K562 (cell line): ENCODE measurements around the gene TDRD3. TPM values are rescaled to one million over a fixed set of nuclear protein-coding genes. Genes with fewer than 3 reads are reported as not detected.

Experiments
- ATAC-seq: fragments of 200-7000 bp; cut with Tn5 transposase; 3 replicates; pipeline ENCODE4 v1.9.1; 2020; ENCODE audit warnings: moderate library complexity
- BruUV-seq: library from RNA; stranded (reverse); fragments of 400-500 nt; replicated peaks from 2 replicates; lab custom pipeline; 2021; lab: Mats Ljungman, UMichigan
- CTCF ChIA-PET: fragments of 300-600 bp; formaldehyde crosslinking; extraction: SDS; loops from one replicate; lab custom pipeline; 2021; ENCODE audit warnings: low intra/inter-chr PET ratio; lab: Yijun Ruan, JAX
- POLR2A ChIA-PET: fragments of 300-600, 350-650 bp; sonication (Branson Sonifier 250); formaldehyde crosslinking; extraction: SDS; loops from one replicate; lab custom pipeline; 2021; ENCODE audit warnings: antibody characterized with exemption, inconsistent platforms; lab: Yijun Ruan, JAX
- DNase-seq, 4 experiments: peaks; one replicate each; pipeline versions ENCODE4 v3.0.0 to v3.0.0-alpha.2; 2011 to 2018; ENCODE audit warnings: low spot score in 3 of 4, mixed read lengths in 3 of 4; ENCODE audit errors: extremely low read depth in 1 of 4
- FAIRE-seq: peaks from 2 replicates; lab custom pipeline; 2011; peaks lifted over from hg19 to GRCh38; lab: Jason Lieb, UNC
- H2AFZ ChIP-seq: 2 replicates; pipeline ENCODE4 v1.6.0; 2011; ENCODE audit warnings: low read depth, low read length, control low read depth, inconsistent platforms
- H3K27ac ChIP-seq: fragments of 200-600 bp; 3 replicates; pipeline ENCODE4 v1.8.0; 2011; ENCODE audit warnings: low read depth, mild to moderate bottlenecking, control low read depth, inconsistent platforms, low read length, moderate library complexity, mixed read lengths; ENCODE audit errors: extremely low read depth
- H3K27me3 ChIP-seq, 2 experiments: fragments of 300-600 bp in 1 of 2; 2 replicates in 1 of 2; 3 replicates in 1 of 2; pipeline versions ENCODE4 v1.6.0 to v1.8.0; 2011; ENCODE audit warnings: inconsistent platforms in 2 of 2, low read length in 2 of 2, mild to moderate bottlenecking in 1 of 2, mixed read lengths in 1 of 2, moderate library complexity in 1 of 2; ENCODE audit not compliant: control insufficient read depth in 2 of 2, insufficient read depth in 2 of 2
- H3K36me3 ChIP-seq: fragments of 300-600 bp; 3 replicates; pipeline ENCODE4 v1.8.0; 2011; ENCODE audit warnings: mild to moderate bottlenecking, low read length, inconsistent platforms; ENCODE audit not compliant: control insufficient read depth, insufficient read depth
- H3K4me1 ChIP-seq, 2 experiments: fragments of 200-600 bp in 1 of 2; replicated peaks in 1 of 2; 2 replicates in 1 of 2; 3 replicates in 1 of 2; pipeline versions ENCODE4 v1.5.1 to v1.8.0; 2011; ENCODE audit warnings: inconsistent platforms in 2 of 2, low read length in 2 of 2, mild to moderate bottlenecking in 1 of 2, mixed read lengths in 1 of 2, moderate library complexity in 1 of 2; ENCODE audit not compliant: control insufficient read depth in 2 of 2, insufficient read depth in 2 of 2
- H3K4me2 ChIP-seq: 2 replicates; pipeline ENCODE4 v1.6.1; 2011; ENCODE audit warnings: low read length, control low read depth, inconsistent platforms, mixed read lengths; ENCODE audit not compliant: insufficient read depth
- H3K4me3 ChIP-seq: fragments of 200-600 bp; sonication (generic), shearing (Covaris generic); 2 replicates; pipeline ENCODE4 v1.5.1; 2016; ENCODE audit warnings: control low read depth, inconsistent platforms
- H3K79me2 ChIP-seq: fragments of 200-600 bp; 3 replicates; pipeline ENCODE4 v1.8.0; 2011; ENCODE audit warnings: low read length, inconsistent platforms; ENCODE audit not compliant: control insufficient read depth, insufficient read depth
- H3K9ac ChIP-seq, 2 experiments: 2 replicates each; pipeline versions ENCODE4 v1.6.0 to v1.6.1; 2011; ENCODE audit warnings: low read depth in 2 of 2, low read length in 2 of 2, control low read depth in 1 of 2, inconsistent platforms in 1 of 2, mild to moderate bottlenecking in 1 of 2, mixed read lengths in 1 of 2; ENCODE audit not compliant: insufficient read depth in 1 of 2
- H3K9me1 ChIP-seq: one replicate; pipeline ENCODE4 v1.6.0; 2011; ENCODE audit warnings: inconsistent platforms, mild to moderate bottlenecking, low read length, moderate library complexity; ENCODE audit not compliant: control insufficient read depth, insufficient read depth
- H3K9me3 ChIP-seq: replicated peaks from 2 replicates; pipeline ENCODE4 v1.5.1; 2011; ENCODE audit warnings: low read depth, low read length, inconsistent platforms; ENCODE audit not compliant: control insufficient read depth, insufficient read depth
- H4K20me1 ChIP-seq: replicated peaks from 2 replicates; pipeline ENCODE4 v1.6.1; 2011; ENCODE audit warnings: low read length, inconsistent platforms, mixed read lengths; ENCODE audit not compliant: control insufficient read depth, insufficient read depth
- DMBX1 ChIP-seq: fragments of 250-450 bp; sonication (Bioruptor Pico); IDR thresholded peaks from 2 replicates; pipeline ENCODE4 v1.8.0; 2022; ENCODE audit warnings: inconsistent platforms, mild to moderate bottlenecking, moderate library complexity, borderline replicate concordance
- EZH2 ChIP-seq: IDR thresholded peaks from 2 replicates; pipeline ENCODE4 v1.6.1; 2012; ENCODE audit warnings: low read depth, mild to moderate bottlenecking, inconsistent platforms, low read length, borderline replicate concordance
- GTF2E2 ChIP-seq: fragments of 200-800 bp; sonication (Bioruptor generic); IDR thresholded peaks from 2 replicates; pipeline ENCODE4 v1.6.1; 2016; ENCODE audit warnings: missing genetic modification characterization, missing compliant biosample characterization
- JUND ChIP-seq, 2 experiments: IDR thresholded peaks; 2 replicates in 1 of 2; 3 replicates in 1 of 2; pipeline ENCODE4 v1.6.1; 2011; ENCODE audit warnings: borderline replicate concordance in 2 of 2, low read depth in 2 of 2, low read length in 2 of 2, improper control_type of control experiment in 1 of 2, missing biosample characterization in 1 of 2, missing genetic modification characterization in 1 of 2, missing genetic modification reagents in 1 of 2
- MTA1 ChIP-seq: fragments of 450-650 bp; IDR thresholded peaks from 2 replicates; pipeline ENCODE4 v1.6.1; 2017; ENCODE audit warnings: borderline replicate concordance
- PCBP1 ChIP-seq: fragments of 200-400 bp; formaldehyde crosslinking; IDR thresholded peaks from 2 replicates; pipeline ENCODE4 v1.6.1; 2018; ENCODE audit warnings: mild to moderate bottlenecking, low read depth, low read length; ENCODE audit not compliant: poor library complexity, severe bottlenecking
- SRSF3 ChIP-seq: fragments of 200-400 bp; formaldehyde crosslinking; IDR thresholded peaks from 2 replicates; pipeline ENCODE4 v1.6.1; 2016; ENCODE audit warnings: mild to moderate bottlenecking, low read length, moderate library complexity; ENCODE audit not compliant: insufficient read depth
- ZNF143 ChIP-seq: sonication (generic); formaldehyde crosslinking; IDR thresholded peaks from 2 replicates; pipeline ENCODE4 v1.9.0; 2022; ENCODE audit warnings: mild to moderate bottlenecking, missing genetic modification reagents
- WGBS: fragments of 100-300 bp; shearing (Covaris generic); methylation state at CpG from one replicate; pipeline ENCODE4 v1.1.6; 2016; ENCODE audit warnings: low coverage, mixed read lengths; ENCODE audit not compliant: insufficient coverage; ENCODE audit errors: missing lambda C conversion rate; 5-methylcytosine and 5-hydroxymethylcytosine counted together
- in situ Hi-C: fragments of 300-500 bp; cut with MboI; formaldehyde crosslinking; loops from 4 replicates; pipeline ENCODE4 v1.15.0; 2018; ENCODE audit warnings: inconsistent platforms, mixed read lengths
- intact Hi-C: fragments of 100-400 bp; cut with micrococcal nuclease; formaldehyde crosslinking; loops from 2 replicates; pipeline ENCODE4 v1.14.2; 2022
- polyA plus RNA-seq, 8 experiments: library from polyadenylated mRNA; depleted of rRNA in 4 of 8; stranded (reverse) in 5 of 8; unstranded in 3 of 8; fragments of >200 nt; fragmentation: Nextera tagmentation in 2 of 8; fragmentation: Illumina TruSeq in 1 of 8; extraction: Ambion mirVana in 2 of 8; extraction: Trizol in 1 of 8; gene quantifications; 2 replicates each; pipeline versions ENCODE4 v1.2.1 to v1.2.3, GENCODE V29; 2011 to 2014; ENCODE audit warnings: inconsistent platforms in 1 of 8, missing spikeins in 1 of 8
- total RNA-seq, 7 experiments: library from RNA; depleted of rRNA in 6 of 7; stranded (reverse); fragments of >200 nt in 6 of 7; fragmentation: Illumina TruSeq in 2 of 7; extraction: Trizol in 2 of 7; gene quantifications; 2 replicates each; pipeline versions ENCODE4 v1.2.1 to v1.2.3, GENCODE V29; 2011 to 2021; ENCODE audit warnings: low replicate concordance in 1 of 7
- TF ChIP-seq, protein P1 (sequence below): sonication (generic); formaldehyde crosslinking; IDR thresholded peaks from 2 replicates; pipeline ENCODE4 v1.8.1; 2023; ENCODE audit warnings: missing genetic modification reagents, mild to moderate bottlenecking, borderline replicate concordance
- TF ChIP-seq, protein P2 (sequence below), 2 experiments: fragments of 150-350 bp in 1 of 2; IDR thresholded peaks; 2 replicates each; pipeline ENCODE4 v1.6.1; 2012 to 2016; ENCODE audit warnings: low read depth in 2 of 2, low read length in 2 of 2, mild to moderate bottlenecking in 1 of 2, moderate library complexity in 1 of 2
- TF ChIP-seq, protein P3 (sequence below): fragments of 200-400 bp; formaldehyde crosslinking; IDR thresholded peaks from 2 replicates; pipeline ENCODE4 v1.6.1; 2017; ENCODE audit warnings: mild to moderate bottlenecking, low read depth, low read length, moderate library complexity

Gene TDRD3
- total and polyA plus RNA-seq, 9 of the 15 experiments (the other 6 are each of a cell fraction or from before 2014, with no cell fraction given) = 3.6 to 16.4 (median 9.5) TPM

DNA sequence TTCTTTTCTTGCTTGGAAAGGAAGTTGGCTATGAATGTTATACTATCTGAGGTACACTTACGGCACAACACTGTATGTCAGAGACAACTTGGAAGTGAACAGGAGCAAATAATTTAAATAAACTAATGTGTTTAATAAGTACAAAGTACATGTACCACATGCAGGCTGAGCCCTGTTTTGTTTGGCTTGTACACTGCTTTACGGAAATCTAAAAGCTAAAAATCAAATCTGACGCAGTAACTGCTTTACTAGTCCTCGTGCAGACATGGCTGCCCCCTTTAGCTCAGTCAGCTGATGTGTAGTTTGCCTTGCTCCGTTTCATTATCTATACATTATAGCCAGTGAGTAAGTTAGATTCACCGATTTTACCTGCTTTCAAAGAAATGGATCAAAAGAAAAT, 36.5 kb downstream of the TDRD3 start:
- ChIA-PET CTCF (no interaction called here), POLR2A (no interaction called here)
- Histone ChIP-seq H3K4me1 (no peaks in the 10 kb centered on the region), H3K4me2 (no peak overlapping the region), H3K9ac (no peak overlapping the region), H3K36me3 (no peaks in the 10 kb centered on the region), H4K20me1 (no peaks in the 10 kb centered on the region), H3K9me3 (no peaks in the 10 kb centered on the region), H3K27ac (no peak overlapping the region), H3K27me3 (no peaks in the 10 kb centered on the region), H3K4me3 (no peak overlapping the region), H2AFZ (no peak overlapping the region), H3K9me1 (no peaks in the 10 kb centered on the region), H3K79me2 (no peaks in the 10 kb centered on the region)
- no TSS peak for BruUV-seq
- DNase-seq = no peak
- intact Hi-C loops = loop anchor here (5.0 kb wide), 2 partner anchors 81 to 96 kb away; no protein-coding TSS in a partner anchor
- FAIRE-seq = no peak
- in situ Hi-C loops = loop anchor here (10.0 kb wide), 1 partner anchor 89 kb away; no protein-coding TSS in a partner anchor
- 55% methylated on average over 6 of the region's 6 CpGs for WGBS
- no peak for ATAC-seq
- TF ChIP-seq JUND (IDR thresholded peaks at IDR 0.05; ENCODE audit: borderline replicate concordance, low read depth, low read length) (no peak), JUND (tag; IDR thresholded peaks at IDR 0.05; ENCODE audit: borderline replicate concordance, low read depth, low read length) (no peak), GTF2E2 (tag) (no peak), MTA1 (no peak), EZH2 (no peak), PCBP1 (no peak), ZNF143 (CRISPR knock-in tag) (no peak), DMBX1 (no peak), SRSF3 (no peak)
- TF ChIP-seq, protein P1, sequence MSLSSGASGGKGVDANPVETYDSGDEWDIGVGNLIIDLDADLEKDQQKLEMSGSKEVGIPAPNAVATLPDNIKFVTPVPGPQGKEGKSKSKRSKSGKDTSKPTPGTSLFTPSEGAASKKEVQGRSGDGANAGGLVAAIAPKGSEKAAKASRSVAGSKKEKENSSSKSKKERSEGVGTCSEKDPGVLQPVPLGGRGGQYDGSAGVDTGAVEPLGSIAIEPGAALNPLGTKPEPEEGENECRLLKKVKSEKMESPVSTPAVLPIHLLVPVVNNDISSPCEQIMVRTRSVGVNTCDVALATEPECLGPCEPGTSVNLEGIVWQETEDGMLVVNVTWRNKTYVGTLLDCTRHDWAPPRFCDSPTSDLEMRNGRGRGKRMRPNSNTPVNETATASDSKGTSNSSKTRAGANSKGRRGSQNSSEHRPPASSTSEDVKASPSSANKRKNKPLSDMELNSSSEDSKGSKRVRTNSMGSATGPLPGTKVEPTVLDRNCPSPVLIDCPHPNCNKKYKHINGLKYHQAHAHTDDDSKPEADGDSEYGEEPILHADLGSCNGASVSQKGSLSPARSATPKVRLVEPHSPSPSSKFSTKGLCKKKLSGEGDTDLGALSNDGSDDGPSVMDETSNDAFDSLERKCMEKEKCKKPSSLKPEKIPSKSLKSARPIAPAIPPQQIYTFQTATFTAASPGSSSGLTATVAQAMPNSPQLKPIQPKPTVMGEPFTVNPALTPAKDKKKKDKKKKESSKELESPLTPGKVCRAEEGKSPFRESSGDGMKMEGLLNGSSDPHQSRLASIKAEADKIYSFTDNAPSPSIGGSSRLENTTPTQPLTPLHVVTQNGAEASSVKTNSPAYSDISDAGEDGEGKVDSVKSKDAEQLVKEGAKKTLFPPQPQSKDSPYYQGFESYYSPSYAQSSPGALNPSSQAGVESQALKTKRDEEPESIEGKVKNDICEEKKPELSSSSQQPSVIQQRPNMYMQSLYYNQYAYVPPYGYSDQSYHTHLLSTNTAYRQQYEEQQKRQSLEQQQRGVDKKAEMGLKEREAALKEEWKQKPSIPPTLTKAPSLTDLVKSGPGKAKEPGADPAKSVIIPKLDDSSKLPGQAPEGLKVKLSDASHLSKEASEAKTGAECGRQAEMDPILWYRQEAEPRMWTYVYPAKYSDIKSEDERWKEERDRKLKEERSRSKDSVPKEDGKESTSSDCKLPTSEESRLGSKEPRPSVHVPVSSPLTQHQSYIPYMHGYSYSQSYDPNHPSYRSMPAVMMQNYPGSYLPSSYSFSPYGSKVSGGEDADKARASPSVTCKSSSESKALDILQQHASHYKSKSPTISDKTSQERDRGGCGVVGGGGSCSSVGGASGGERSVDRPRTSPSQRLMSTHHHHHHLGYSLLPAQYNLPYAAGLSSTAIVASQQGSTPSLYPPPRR (CRISPR knock-in tag) = no peak
- TF ChIP-seq, protein P2, sequence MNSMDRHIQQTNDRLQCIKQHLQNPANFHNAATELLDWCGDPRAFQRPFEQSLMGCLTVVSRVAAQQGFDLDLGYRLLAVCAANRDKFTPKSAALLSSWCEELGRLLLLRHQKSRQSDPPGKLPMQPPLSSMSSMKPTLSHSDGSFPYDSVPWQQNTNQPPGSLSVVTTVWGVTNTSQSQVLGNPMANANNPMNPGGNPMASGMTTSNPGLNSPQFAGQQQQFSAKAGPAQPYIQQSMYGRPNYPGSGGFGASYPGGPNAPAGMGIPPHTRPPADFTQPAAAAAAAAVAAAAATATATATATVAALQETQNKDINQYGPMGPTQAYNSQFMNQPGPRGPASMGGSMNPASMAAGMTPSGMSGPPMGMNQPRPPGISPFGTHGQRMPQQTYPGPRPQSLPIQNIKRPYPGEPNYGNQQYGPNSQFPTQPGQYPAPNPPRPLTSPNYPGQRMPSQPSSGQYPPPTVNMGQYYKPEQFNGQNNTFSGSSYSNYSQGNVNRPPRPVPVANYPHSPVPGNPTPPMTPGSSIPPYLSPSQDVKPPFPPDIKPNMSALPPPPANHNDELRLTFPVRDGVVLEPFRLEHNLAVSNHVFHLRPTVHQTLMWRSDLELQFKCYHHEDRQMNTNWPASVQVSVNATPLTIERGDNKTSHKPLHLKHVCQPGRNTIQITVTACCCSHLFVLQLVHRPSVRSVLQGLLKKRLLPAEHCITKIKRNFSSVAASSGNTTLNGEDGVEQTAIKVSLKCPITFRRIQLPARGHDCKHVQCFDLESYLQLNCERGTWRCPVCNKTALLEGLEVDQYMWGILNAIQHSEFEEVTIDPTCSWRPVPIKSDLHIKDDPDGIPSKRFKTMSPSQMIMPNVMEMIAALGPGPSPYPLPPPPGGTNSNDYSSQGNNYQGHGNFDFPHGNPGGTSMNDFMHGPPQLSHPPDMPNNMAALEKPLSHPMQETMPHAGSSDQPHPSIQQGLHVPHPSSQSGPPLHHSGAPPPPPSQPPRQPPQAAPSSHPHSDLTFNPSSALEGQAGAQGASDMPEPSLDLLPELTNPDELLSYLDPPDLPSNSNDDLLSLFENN (IDR thresholded peaks at IDR 0.05; ENCODE audit: low read depth in 2 of 2, low read length in 2 of 2) = no peak
- TF ChIP-seq, protein P3, sequence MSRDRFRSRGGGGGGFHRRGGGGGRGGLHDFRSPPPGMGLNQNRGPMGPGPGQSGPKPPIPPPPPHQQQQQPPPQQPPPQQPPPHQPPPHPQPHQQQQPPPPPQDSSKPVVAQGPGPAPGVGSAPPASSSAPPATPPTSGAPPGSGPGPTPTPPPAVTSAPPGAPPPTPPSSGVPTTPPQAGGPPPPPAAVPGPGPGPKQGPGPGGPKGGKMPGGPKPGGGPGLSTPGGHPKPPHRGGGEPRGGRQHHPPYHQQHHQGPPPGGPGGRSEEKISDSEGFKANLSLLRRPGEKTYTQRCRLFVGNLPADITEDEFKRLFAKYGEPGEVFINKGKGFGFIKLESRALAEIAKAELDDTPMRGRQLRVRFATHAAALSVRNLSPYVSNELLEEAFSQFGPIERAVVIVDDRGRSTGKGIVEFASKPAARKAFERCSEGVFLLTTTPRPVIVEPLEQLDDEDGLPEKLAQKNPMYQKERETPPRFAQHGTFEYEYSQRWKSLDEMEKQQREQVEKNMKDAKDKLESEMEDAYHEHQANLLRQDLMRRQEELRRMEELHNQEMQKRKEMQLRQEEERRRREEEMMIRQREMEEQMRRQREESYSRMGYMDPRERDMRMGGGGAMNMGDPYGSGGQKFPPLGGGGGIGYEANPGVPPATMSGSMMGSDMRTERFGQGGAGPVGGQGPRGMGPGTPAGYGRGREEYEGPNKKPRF = no peak
